Esophagus muscularis mucosa (tissue), 4 donors: ENCODE data around the gene AGBL1. TPM values are rescaled to one million over a fixed set of nuclear protein-coding genes. Genes with fewer than 3 reads are reported as not detected.
A peak's percentile ranks its signal among the peaks of the same experiment; 100 is the strongest.

ENCODE experiments used
- DNase-seq: peaks from one replicate; pipeline ENCODE4 v3.0.0-alpha.2; 2017; ENCODE audit errors: extremely low spot score
- H3K27ac ChIP-seq, 4 donors: fragments of 200-600 bp; sonication (generic); replicated peaks in 1 of 4; 1 replicate in 3 of 4; 2 replicates in 1 of 4; pipeline ENCODE4 v1.5.1; 2016 to 2019; ENCODE audit warnings: mild to moderate bottlenecking in 1 of 4
- H3K27me3 ChIP-seq, 4 donors: fragments of 200-600 bp; sonication (generic); one replicate each; pipeline versions ENCODE4 v1.5.1 to v1.6.0; 2016 to 2019
- H3K36me3 ChIP-seq, 4 donors: fragments of 200-600 bp; sonication (generic); one replicate each; pipeline ENCODE4 v1.5.1; 2016 to 2019
- H3K4me1 ChIP-seq, 4 donors: fragments of 200-600 bp; sonication (generic); one replicate each; pipeline ENCODE4 v1.5.1; 2016 to 2019
- H3K4me3 ChIP-seq, 4 donors: fragments of 200-600 bp; sonication (generic); 1 replicate in 2 of 4; 2 replicates in 2 of 4; pipeline ENCODE4 v1.5.1; 2016 to 2019; ENCODE audit warnings: mild to moderate bottlenecking in 4 of 4, moderate library complexity in 1 of 4
- H3K9me3 ChIP-seq, 4 donors: fragments of 200-600 bp; sonication (generic); 1 replicate in 3 of 4; 2 replicates in 1 of 4; pipeline ENCODE4 v1.5.1; 2016 to 2019
- EP300 ChIP-seq: sonication (generic); formaldehyde crosslinking; IDR thresholded peaks from one replicate; pipeline ENCODE4 v1.6.1; 2017; ENCODE audit warnings: antibody characterized with exemption
- POLR2A ChIP-seq: fragments of 450-650 bp; IDR thresholded peaks from one replicate; pipeline ENCODE4 v1.6.1; 2017; ENCODE audit warnings: antibody characterized with exemption, moderate library complexity, mild to moderate bottlenecking, low read depth
- POLR2AphosphoS5 ChIP-seq, 2 donors: sonication (generic); formaldehyde crosslinking; IDR thresholded peaks; one replicate each; pipeline ENCODE4 v1.6.1; 2017; ENCODE audit warnings: antibody characterized with exemption in 2 of 2
- WGBS: methylation state at CpG from one replicate; pipeline ENCODE4 v1.1.5; 2018; 5-methylcytosine and 5-hydroxymethylcytosine counted together
- intact Hi-C: fragments of 100-400 bp; cut with DNase I; formaldehyde crosslinking; loops from one replicate; pipeline ENCODE4 v1.15.1; 2023
- total RNA-seq, 4 donors: library from RNA; depleted of rRNA; stranded (reverse); fragments of >200 nt; gene quantifications; one replicate each; pipeline versions ENCODE4 v1.1.0 to v1.2.1, GENCODE V29; 2016
- TF ChIP-seq, protein P1 (sequence below), 3 experiments: fragments of 200-600 bp in 2 of 3; fragments of 450-650 bp in 1 of 3; sonication (generic) in 2 of 3; IDR thresholded peaks; one replicate each; pipeline ENCODE4 v1.5.1; 2017 to 2019; ENCODE audit warnings: antibody characterized with exemption in 3 of 3, mild to moderate bottlenecking in 2 of 3, moderate library complexity in 1 of 3

Gene AGBL1
- total RNA-seq, 4 donors from 2014 or later: 0.06 TPM; not detected in 3

DNA sequence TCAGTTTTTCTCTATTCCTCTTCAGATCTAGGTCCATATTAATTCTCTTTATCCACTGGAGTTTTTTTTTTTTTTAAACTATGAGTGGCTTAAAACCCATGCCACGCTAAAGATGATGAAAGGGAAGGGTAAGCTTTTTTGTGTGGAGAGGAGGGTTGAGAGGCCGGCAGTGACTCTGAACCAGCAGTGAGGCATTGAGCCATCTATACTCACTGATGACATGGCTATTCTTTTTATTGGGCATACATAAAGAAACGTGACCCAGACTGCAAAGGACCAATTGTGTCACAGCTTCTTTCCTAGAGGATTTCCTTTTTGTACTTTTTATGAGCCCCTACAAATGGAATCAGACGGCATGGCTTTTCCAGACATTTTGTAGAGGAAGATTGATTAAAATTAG, 662.2 kb downstream of the AGBL1 start:
- Histone ChIP-seq H3K4me1 (no peaks in the 10 kb centered on the region), H3K36me3 (no peaks in the 10 kb centered on the region), H3K27ac (no peak overlapping the region), H3K9me3 (no peaks in the 10 kb centered on the region), H3K4me3 (no peak overlapping the region), H3K27me3 (no peaks in the 10 kb centered on the region)
- no peak for DNase-seq
- 85% methylated on average over 4 of the region's 4 CpGs for WGBS
- intact Hi-C loops: loop anchor here (10.0 kb wide), 1 partner anchor 117 kb away; no protein-coding TSS in a partner anchor
- no peak for TF ChIP-seq POLR2A
- no peak for TF ChIP-seq EP300
- TF ChIP-seq, protein P1, sequence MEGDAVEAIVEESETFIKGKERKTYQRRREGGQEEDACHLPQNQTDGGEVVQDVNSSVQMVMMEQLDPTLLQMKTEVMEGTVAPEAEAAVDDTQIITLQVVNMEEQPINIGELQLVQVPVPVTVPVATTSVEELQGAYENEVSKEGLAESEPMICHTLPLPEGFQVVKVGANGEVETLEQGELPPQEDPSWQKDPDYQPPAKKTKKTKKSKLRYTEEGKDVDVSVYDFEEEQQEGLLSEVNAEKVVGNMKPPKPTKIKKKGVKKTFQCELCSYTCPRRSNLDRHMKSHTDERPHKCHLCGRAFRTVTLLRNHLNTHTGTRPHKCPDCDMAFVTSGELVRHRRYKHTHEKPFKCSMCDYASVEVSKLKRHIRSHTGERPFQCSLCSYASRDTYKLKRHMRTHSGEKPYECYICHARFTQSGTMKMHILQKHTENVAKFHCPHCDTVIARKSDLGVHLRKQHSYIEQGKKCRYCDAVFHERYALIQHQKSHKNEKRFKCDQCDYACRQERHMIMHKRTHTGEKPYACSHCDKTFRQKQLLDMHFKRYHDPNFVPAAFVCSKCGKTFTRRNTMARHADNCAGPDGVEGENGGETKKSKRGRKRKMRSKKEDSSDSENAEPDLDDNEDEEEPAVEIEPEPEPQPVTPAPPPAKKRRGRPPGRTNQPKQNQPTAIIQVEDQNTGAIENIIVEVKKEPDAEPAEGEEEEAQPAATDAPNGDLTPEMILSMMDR (IDR thresholded peaks at IDR 0.05): no peak
- no peak for TF ChIP-seq POLR2AphosphoS5 (IDR thresholded peaks at IDR 0.05)

DNA sequence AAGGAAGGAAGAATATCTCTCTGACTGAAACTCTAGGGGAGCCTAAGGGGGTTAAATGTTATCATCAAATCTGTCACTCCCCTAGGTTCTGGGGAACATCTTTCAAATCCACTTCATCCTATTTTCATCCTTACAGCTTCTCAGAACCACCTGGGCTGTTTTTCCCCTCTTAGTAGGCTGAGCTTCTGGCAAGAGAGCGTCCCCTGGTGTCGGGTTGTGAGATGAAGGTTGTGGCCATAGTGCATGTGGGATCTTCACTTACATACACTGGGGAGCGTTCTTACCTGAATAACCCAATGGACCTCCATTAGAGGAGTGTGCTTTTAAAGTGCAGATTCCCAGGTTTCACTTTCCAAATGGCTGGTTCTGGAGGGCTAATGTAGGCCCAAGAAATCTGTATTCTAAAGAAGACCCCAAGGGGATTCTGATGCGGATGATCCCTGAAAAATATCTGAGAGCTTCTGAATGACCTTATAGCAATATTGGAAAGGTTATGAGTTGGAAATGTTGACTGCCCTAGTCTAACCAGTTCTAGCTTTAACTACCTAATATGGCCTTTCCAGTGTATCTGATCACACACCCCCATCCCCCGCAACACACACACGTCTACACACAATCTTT, 663.7 kb downstream of the AGBL1 start:
- no peak for DNase-seq
- Histone ChIP-seq H3K4me3 (no peak overlapping the region), H3K4me1 (no peaks in the 10 kb centered on the region), H3K36me3 (no peaks in the 10 kb centered on the region), H3K27me3 (no peaks in the 10 kb centered on the region), H3K9me3 (no peaks in the 10 kb centered on the region), H3K27ac (no peak overlapping the region)
- intact Hi-C loops: loop anchor here (10.0 kb wide), 1 partner anchor 119 kb away; no protein-coding TSS in a partner anchor
- 68% methylated on average over 6 of the region's 6 CpGs for WGBS
- TF ChIP-seq, protein P1 (IDR thresholded peaks at IDR 0.05): peak in 2 of 3 experiments; percentile 28 to 29
- TF ChIP-seq EP300: no peak

DNA sequence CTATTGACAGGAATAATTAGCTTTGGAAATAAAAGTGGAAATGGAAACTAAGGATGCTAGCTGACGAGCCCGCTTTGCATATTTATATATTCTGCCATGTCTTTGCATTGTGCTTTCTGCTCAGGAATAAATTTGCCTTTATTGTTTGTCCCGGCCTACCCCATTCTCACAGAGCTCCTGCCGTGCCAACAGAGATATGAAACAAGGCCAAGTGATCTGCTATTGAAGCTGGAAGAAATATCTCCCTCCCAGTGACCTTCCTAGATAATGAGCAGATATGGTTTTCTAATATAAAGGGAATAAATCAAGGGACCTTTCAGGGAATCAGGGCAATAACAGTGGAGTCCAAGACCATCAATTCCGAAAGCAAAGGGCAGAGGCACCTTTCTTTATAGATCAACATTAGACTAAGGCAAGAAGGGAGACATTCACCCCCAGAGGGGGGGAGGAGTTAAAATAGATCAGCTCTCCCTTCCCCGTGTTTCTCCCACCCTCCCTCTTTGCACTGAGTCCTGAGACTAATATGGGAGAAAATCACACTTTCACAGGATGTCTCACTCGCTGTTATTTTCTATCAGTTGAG, 664.6 kb downstream of the AGBL1 start:
- H3K4me1 ChIP-seq: no peaks in the 10 kb centered on the region
- H3K4me3 ChIP-seq: no peak overlapping the region
- H3K9me3 ChIP-seq: no peaks in the 10 kb centered on the region
- intact Hi-C loops: loop anchor here (10.0 kb wide), 1 partner anchor 119 kb away; no protein-coding TSS in a partner anchor
- no peaks in the 10 kb centered on the region for H3K36me3 ChIP-seq
- no peaks in the 10 kb centered on the region for H3K27me3 ChIP-seq
- 87% methylated on average over 7 of the region's 7 CpGs for WGBS
- TF ChIP-seq, protein P1 (IDR thresholded peaks at IDR 0.05): no peak
- TF ChIP-seq POLR2A: no peak
- TF ChIP-seq POLR2AphosphoS5 (IDR thresholded peaks at IDR 0.05): no peak
- H3K27ac ChIP-seq: no peak overlapping the region
- no peak for DNase-seq

DNA sequence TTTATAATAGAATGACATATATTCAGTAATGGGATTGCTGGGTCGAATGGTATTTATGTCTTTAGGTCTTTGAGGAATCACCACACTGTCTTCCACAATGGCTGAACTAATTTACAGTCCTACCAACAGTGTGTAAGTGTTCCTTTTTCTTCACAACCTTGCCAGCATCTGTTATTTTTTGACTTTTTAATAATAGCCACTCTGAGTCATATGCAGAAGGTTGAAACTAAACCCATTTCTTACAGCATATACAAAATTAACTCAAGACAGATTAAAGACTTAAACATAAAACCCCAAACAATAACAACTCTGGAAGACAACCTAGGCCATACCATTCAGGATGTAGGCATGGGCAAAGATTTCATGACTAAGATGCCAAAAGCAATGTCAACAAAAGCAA, 671.4 kb downstream of the AGBL1 start:
- WGBS: 70% methylated on average over 1 of the region's 1 CpG
- intact Hi-C loops: no loop called here
- Histone ChIP-seq H3K4me3 (no peak overlapping the region), H3K9me3 (no peaks in the 10 kb centered on the region), H3K27ac (no peak overlapping the region), H3K27me3 (no peaks in the 10 kb centered on the region), H3K36me3 (no peaks in the 10 kb centered on the region), H3K4me1 (no peaks in the 10 kb centered on the region)
- DNase-seq: no peak
- TF ChIP-seq POLR2A: no peak
- no peak for TF ChIP-seq EP300
- TF ChIP-seq, protein P1 (IDR thresholded peaks at IDR 0.05): no peak
- TF ChIP-seq POLR2AphosphoS5 (IDR thresholded peaks at IDR 0.05): no peak
